MM.1S (cell line): ENCODE measurements around the gene PAXX.

Source experiments
- DNase-seq: peaks from one replicate; pipeline ENCODE4 v3.0.0-alpha.2; 2015
- H2AFZ ChIP-seq: fragments of 300-600 bp; sonication (generic); 2 replicates; pipeline ENCODE4 v1.6.0; 2016; ENCODE audit warnings: antibody characterized with exemption, low read length
- H3F3A ChIP-seq: fragments of 300-600 bp; sonication (generic); 2 replicates; pipeline ENCODE4 v1.6.1; 2016; ENCODE audit warnings: mild to moderate bottlenecking, antibody characterized with exemption, low read length, moderate library complexity, mixed read lengths; ENCODE audit not compliant: insufficient read depth
- H3K27ac ChIP-seq: fragments of 300-600 bp; sonication (generic); 2 replicates; pipeline ENCODE4 v1.5.1; 2016; ENCODE audit warnings: mild to moderate bottlenecking, low read length
- H3K27me3 ChIP-seq: fragments of 300-600 bp; sonication (generic); replicated peaks from 2 replicates; pipeline ENCODE4 v1.6.0; 2016; ENCODE audit warnings: low read length; ENCODE audit not compliant: insufficient read depth
- H3K36me3 ChIP-seq: fragments of 300-600 bp; sonication (generic); replicated peaks from 2 replicates; pipeline ENCODE4 v1.6.1; 2016; ENCODE audit warnings: mild to moderate bottlenecking, low read length, mixed read lengths; ENCODE audit not compliant: insufficient read depth
- H3K4me1 ChIP-seq: fragments of 300-600 bp; sonication (generic); 2 replicates; pipeline ENCODE4 v1.6.1; 2016; ENCODE audit warnings: low read length, mixed read lengths
- H3K4me2 ChIP-seq: fragments of 300-600 bp; sonication (generic); 2 replicates; pipeline ENCODE4 v1.6.0; 2016; ENCODE audit warnings: low read depth, low read length
- H3K4me3 ChIP-seq: fragments of 300-600 bp; sonication (generic); 2 replicates; pipeline ENCODE4 v1.5.1; 2016; ENCODE audit warnings: low read length, mixed read lengths
- H3K79me2 ChIP-seq: fragments of 300-600 bp; sonication (generic); 2 replicates; pipeline ENCODE4 v1.6.1; 2016; ENCODE audit warnings: mixed run types, low read length, mixed read lengths
- H3K9ac ChIP-seq: fragments of 300-600 bp; sonication (generic); 2 replicates; pipeline ENCODE4 v1.6.1; 2016; ENCODE audit warnings: low read length, mixed read lengths
- H3K9me2 ChIP-seq: fragments of 300-600 bp; sonication (generic); replicated peaks from 2 replicates; pipeline ENCODE4 v1.6.1; 2016; ENCODE audit warnings: mild to moderate bottlenecking, low read length, mixed read lengths; ENCODE audit not compliant: insufficient read depth
- H3K9me3 ChIP-seq: fragments of 300-600 bp; sonication (generic); replicated peaks from 2 replicates; pipeline ENCODE4 v1.6.1; 2016; ENCODE audit warnings: mild to moderate bottlenecking, low read length, mixed read lengths; ENCODE audit not compliant: insufficient read depth
- H4K20me1 ChIP-seq: fragments of 300-600 bp; sonication (generic); 2 replicates; pipeline ENCODE4 v1.6.1; 2016; ENCODE audit warnings: mild to moderate bottlenecking, low read length, moderate library complexity, mixed read lengths; ENCODE audit not compliant: insufficient read depth
- CTCF ChIP-seq: fragments of 300-600 bp; sonication (generic); IDR thresholded peaks from 2 replicates; pipeline ENCODE4 v1.5.1; 2016; ENCODE audit warnings: antibody characterized with exemption, low read length, mixed read lengths
- EZH2 ChIP-seq: fragments of 300-600 bp; sonication (generic); optimal IDR thresholded peaks from 2 replicates; pipeline ENCODE3; 2017; ENCODE audit warnings: low read depth, mild to moderate bottlenecking, antibody characterized with exemption, low read length, mixed read lengths
- EZH2phosphoT487 ChIP-seq: fragments of 300-600 bp; sonication (generic); IDR thresholded peaks from 2 replicates; pipeline ENCODE4 v1.6.1; 2018; ENCODE audit warnings: antibody characterized with exemption, low read length

The PAXX gene

GRCh38 chr9:136969774-136970173 is 22.4 kb upstream of the PAXX start:
- no peaks in the 10 kb centered on the region for H3F3A ChIP-seq
- peaks cover 76% of the 10 kb centered on the region for H3K27me3 ChIP-seq
- H3K79me2 ChIP-seq = no peaks in the 10 kb centered on the region
- no peak overlapping the region for H3K4me2 ChIP-seq
- TF ChIP-seq EZH2 = no peak
- no peak for TF ChIP-seq CTCF
- no peak for TF ChIP-seq EZH2phosphoT487
- no peak overlapping the region for H2AFZ ChIP-seq
- no peaks in the 10 kb centered on the region for H3K9me3 ChIP-seq
- no peaks in the 10 kb centered on the region for H3K4me1 ChIP-seq
- no peaks in the 10 kb centered on the region for H3K36me3 ChIP-seq
- H3K4me3 ChIP-seq = no peak overlapping the region
- H3K9me2 ChIP-seq = no peaks in the 10 kb centered on the region
- no peaks in the 10 kb centered on the region for H4K20me1 ChIP-seq
- no peak overlapping the region for H3K9ac ChIP-seq
- no peak for DNase-seq
- no peak overlapping the region for H3K27ac ChIP-seq

DNA sequence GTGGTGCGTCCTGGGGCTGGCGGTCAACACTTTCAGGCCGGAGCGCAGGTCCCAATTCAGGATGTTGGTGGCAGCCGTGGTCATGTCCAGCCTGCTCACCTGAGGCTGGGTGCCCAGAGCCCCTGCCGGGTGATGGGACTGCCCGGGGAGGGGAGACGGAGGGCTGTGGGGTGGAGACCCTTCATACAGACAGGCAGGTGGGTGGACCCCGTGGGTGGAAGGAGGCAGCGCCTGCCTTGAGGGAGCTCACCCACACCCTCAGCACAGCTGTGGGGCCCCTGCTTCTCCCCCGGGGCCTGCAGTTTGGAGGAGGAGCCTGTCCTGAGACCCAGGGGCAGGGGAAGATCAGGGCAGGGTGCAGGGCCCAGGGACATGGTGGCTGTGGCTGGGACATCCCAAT is 21.9 kb upstream of the PAXX start:
- Histone ChIP-seq H3K4me2 (no peak overlapping the region), H3K27ac (no peak overlapping the region), H3K79me2 (no peaks in the 10 kb centered on the region), H2AFZ (no peak overlapping the region), H3K27me3 (peaks cover 81% of the 10 kb centered on the region), H3K9ac (no peak overlapping the region), H3K4me3 (no peak overlapping the region), H3F3A (no peaks in the 10 kb centered on the region), H3K9me3 (no peaks in the 10 kb centered on the region), H3K36me3 (no peaks in the 10 kb centered on the region), H3K4me1 (no peaks in the 10 kb centered on the region), H3K9me2 (no peaks in the 10 kb centered on the region), H4K20me1 (no peaks in the 10 kb centered on the region)
- no peak for DNase-seq
- TF ChIP-seq EZH2 (no peak), EZH2phosphoT487 (no peak), CTCF (no peak)

- no peak for DNase-seq
- TF ChIP-seq EZH2phosphoT487 (no peak), EZH2 (no peak), CTCF (no peak)
- H3K9me3 ChIP-seq = no peaks in the 10 kb centered on the region
- H3K27me3 ChIP-seq = peaks cover 85% of the 10 kb centered on the region
- no peak overlapping the region for H3K4me2 ChIP-seq
- H3K36me3 ChIP-seq = no peaks in the 10 kb centered on the region
- H2AFZ ChIP-seq = no peak overlapping the region
- no peaks in the 10 kb centered on the region for H3F3A ChIP-seq
- no peak overlapping the region for H3K9ac ChIP-seq
- no peak overlapping the region for H3K4me3 ChIP-seq
- H4K20me1 ChIP-seq = no peaks in the 10 kb centered on the region
- H3K4me1 ChIP-seq = no peaks in the 10 kb centered on the region
- H3K27ac ChIP-seq = no peak overlapping the region
- no peaks in the 10 kb centered on the region for H3K9me2 ChIP-seq
- H3K79me2 ChIP-seq = no peaks in the 10 kb centered on the region
These were observed 20.5 kb upstream of the PAXX start for GRCh38 chr9:136971746-136972145.
